Cardiac septum (tissue), 1 donor: ENCODE data around the gene ENAH. TPM values are rescaled to one million over a fixed set of nuclear protein-coding genes. Genes with fewer than 3 reads are reported as not detected.
"Not testable (repeated sequence)": the region's sequence is repeated elsewhere in the genome, so short reads cannot be mapped to it uniquely, and the experiment has no call there.

ENCODE experiments used
- DNase-seq: peaks from one replicate; pipeline ENCODE4 v3.0.0-alpha.2; 2020; ENCODE audit warnings: low spot score
- intact Hi-C: fragments of 100-400 bp; cut with DNase I; formaldehyde crosslinking; loops from one replicate; pipeline ENCODE4 v1.14.0; 2022
- total RNA-seq: library from RNA; stranded (reverse); fragmentation: NEBNext Ultra II Directional; extraction: Animal tissue kit (Norgen Biotek cat#: 25700); gene quantifications from one replicate; pipeline ENCODE4 v1.2.1, GENCODE V29; 2021
- donor health status: DM: no; HTN: no; CAD: no.

ENAH gene
- total RNA-seq, 1 donor from 2014 or later: 195 TPM

GRCh38 chr1:225678545-225678944 is 25.6 kb upstream of the ENAH start:
- DNase-seq: no peak
- intact Hi-C loops: no loop called here

GRCh38 chr1:225677350-225678124 is 24.6 kb upstream of the ENAH start:
- no peak for DNase-seq
- intact Hi-C loops: no loop called here

- intact Hi-C loops: no loop called here
These were observed 21.5 kb upstream of the ENAH start for GRCh38 chr1:225674381-225674780.

GRCh38 chr1:225670806-225671733 is 18.1 kb upstream of the ENAH start:
- no peak for DNase-seq
- intact Hi-C loops: no loop called here

More at GRCh38 chr1:225674381-225674780, 21.5 kb upstream of the ENAH start:
- no peak for DNase-seq

GRCh38 chr1:225670356-225670755 is 17.4 kb upstream of the ENAH start:
- DNase-seq: no peak
- intact Hi-C loops: no loop called here

- intact Hi-C loops: no loop called here
- no peak for DNase-seq
These were observed 15.3 kb upstream of the ENAH start for GRCh38 chr1:225668222-225668621.

- intact Hi-C loops: no loop called here
- DNase-seq: no peak
These were observed 14.4 kb upstream of the ENAH start for GRCh38 chr1:225667362-225667761.

GRCh38 chr1:225666495-225666894 is 13.6 kb upstream of the ENAH start:
- intact Hi-C loops: no loop called here

GRCh38 chr1:225664762-225665161 is 11.8 kb upstream of the ENAH start:
- no peak for DNase-seq
- intact Hi-C loops: no loop called here

More at GRCh38 chr1:225666495-225666894, 13.6 kb upstream of the ENAH start:
- no peak for DNase-seq

- intact Hi-C loops: no loop called here
- DNase-seq: no peak
These were observed 9.2 kb upstream of the ENAH start for GRCh38 chr1:225662155-225662554.

- no peak for DNase-seq
- intact Hi-C loops: no loop called here
These were observed 7.6 kb upstream of the ENAH start for GRCh38 chr1:225660544-225660946.

GRCh38 chr1:225658041-225658440 is 5.1 kb upstream of the ENAH start:
- DNase-seq: no peak
- intact Hi-C loops: loop anchor here (5.0 kb wide), 1 partner anchor 181 kb away; no protein-coding TSS in a partner anchor

GRCh38 chr1:225657462-225657989 is 4.6 kb upstream of the ENAH start:
- intact Hi-C loops: loop anchor here (5.0 kb wide), 1 partner anchor 180 kb away; no protein-coding TSS in a partner anchor
- no peak for DNase-seq

GRCh38 chr1:225656259-225656655 is 3.3 kb upstream of the ENAH start:
- not testable (repeated sequence) for DNase-seq
- intact Hi-C loops: loop anchor here (5.0 kb wide), 1 partner anchor 179 kb away; no protein-coding TSS in a partner anchor

GRCh38 chr1:225655509-225656258 is 2.8 kb upstream of the ENAH start:
- intact Hi-C loops: loop anchor here (5.0 kb wide), 1 partner anchor 178 kb away; no protein-coding TSS in a partner anchor
- DNase-seq: no peak

GRCh38 chr1:225654688-225655508 is 2.0 kb upstream of the ENAH start:
- DNase-seq: no peak
- intact Hi-C loops: loop anchor here (5.0 kb wide), 5 partner anchors 73 to 342 kb away; partner anchors contain the start of gene SDE2

GRCh38 chr1:225654277-225654597 is 1.3 kb upstream of the ENAH start:
- intact Hi-C loops: loop anchor here (5.0 kb wide), 4 partner anchors 72 to 343 kb away; partner anchors contain the start of gene SDE2

More at GRCh38 chr1:225654277-225654597, 1.3 kb upstream of the ENAH start:
- no peak for DNase-seq
